ENCODE data around the gene SLC25A18.

GRCh38 chr22:17586831-17587440, 23.6 kb downstream of the SLC25A18 start:
- TF ChIP-seq TAF1 (IDR thresholded peaks at IDR 0.05; ENCODE audit: borderline replicate concordance, low read depth, low read length) = no peak
- TF ChIP-seq POLR2AphosphoS5 (IDR thresholded peaks at IDR 0.05; ENCODE audit: low read depth, low read length) = no peak

All from GM12892 (cell line).